Measurements from ENCODE around the gene FBXO2.

Gene FBXO2

GRCh38 chr1:11691302-11691914, 37.2 kb upstream of the FBXO2 start, which contains the start of gene DRAXIN:
DRAXIN (plus strand) TSS chr1:11691710; CDS start chr1:11706259, 14,549 bp downstream.
- no peak for DNase-seq
- TF ChIP-seq POLR2A (IDR thresholded peaks at IDR 0.05; ENCODE audit: low read length) (no peak), GATA1 (IDR thresholded peaks at IDR 0.05; ENCODE audit: low read depth, low read length) (no peak)

DNA sequence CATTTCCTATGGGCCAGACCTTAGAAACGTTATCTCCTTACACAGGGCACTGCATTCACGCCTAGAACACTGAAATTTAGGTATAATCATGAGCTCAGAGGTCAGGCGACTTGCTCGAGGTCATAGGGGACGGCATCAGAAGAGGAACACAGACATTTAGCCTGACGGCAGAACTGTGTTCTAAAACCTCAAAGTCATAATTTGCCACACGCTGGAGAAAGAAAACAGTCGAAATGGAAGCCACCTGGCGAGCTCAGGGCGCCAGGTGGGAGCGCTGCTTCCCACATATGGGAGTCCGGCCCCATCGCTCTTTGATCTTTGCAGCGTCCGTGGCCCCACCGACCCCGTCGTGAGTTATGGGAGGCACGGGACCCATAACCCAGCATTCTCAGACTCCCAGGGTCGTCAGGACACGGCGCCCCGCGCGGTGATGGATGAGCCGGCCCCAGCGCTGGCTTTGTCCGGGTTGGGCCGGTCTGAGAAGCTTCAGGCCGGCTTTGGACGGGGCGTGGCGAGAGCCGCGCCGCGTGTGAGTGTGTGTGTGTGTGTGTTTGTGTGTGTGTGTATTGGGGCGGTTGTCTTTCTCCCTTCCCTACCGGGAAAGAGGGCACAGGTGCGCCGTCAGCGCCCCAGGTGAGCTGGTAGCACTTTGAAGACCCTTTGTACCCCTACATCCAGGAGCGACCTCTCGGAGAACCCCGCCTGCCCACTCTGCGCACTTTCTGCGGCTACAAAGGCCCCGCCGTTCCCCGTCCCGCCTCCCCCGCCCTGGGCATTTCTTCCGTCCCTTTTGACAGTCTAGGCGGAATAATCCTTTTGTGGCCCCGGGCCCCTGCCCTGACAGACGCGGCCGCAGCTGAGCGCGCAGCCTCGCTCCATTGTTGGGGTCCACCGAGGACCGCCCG, 36.4 kb upstream of the FBXO2 start:
- TF ChIP-seq POLR2A (IDR thresholded peaks at IDR 0.05; ENCODE audit: low read length) (no peak), GATA1 (IDR thresholded peaks at IDR 0.05; ENCODE audit: low read depth, low read length) (no peak)
- no peak for DNase-seq

GRCh38 chr1:11688506-11688905, 34.3 kb upstream of the FBXO2 start:
- DNase-seq, result no peak
- TF ChIP-seq GATA1 (IDR thresholded peaks at IDR 0.05; ENCODE audit: low read depth, low read length) (no peak), POLR2A (IDR thresholded peaks at IDR 0.05; ENCODE audit: low read length) (no peak)

GRCh38 chr1:11685210-11685752, 31.1 kb upstream of the FBXO2 start:
- DNase-seq, result no peak
- no peak for TF ChIP-seq POLR2A (IDR thresholded peaks at IDR 0.05; ENCODE audit: low read length)
- TF ChIP-seq GATA1 (IDR thresholded peaks at IDR 0.05; ENCODE audit: low read depth, low read length), result no peak

DNA sequence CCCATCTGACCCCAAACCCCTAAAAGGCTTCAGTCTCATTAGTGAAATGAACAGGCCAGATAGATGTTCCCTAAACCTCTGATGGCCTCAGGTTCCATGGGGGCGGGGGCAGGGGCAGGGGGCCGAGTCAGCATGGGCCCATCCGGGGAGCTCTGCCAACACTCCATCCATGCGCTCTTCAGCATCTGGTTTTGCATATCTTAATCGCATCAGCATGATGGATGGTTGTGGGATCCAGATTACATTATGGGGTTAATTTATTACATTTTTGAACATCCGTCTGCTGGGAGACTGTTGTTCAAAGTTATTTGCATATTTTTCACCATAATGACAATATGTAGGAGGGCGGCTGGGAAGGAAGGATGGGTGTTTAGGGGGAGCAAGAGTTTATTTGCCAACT, 29.8 kb upstream of the FBXO2 start:
- no peak for DNase-seq
- TF ChIP-seq GATA1 (IDR thresholded peaks at IDR 0.05; ENCODE audit: low read depth, low read length) (no peak), POLR2A (IDR thresholded peaks at IDR 0.05; ENCODE audit: low read length) (no peak)

DNA sequence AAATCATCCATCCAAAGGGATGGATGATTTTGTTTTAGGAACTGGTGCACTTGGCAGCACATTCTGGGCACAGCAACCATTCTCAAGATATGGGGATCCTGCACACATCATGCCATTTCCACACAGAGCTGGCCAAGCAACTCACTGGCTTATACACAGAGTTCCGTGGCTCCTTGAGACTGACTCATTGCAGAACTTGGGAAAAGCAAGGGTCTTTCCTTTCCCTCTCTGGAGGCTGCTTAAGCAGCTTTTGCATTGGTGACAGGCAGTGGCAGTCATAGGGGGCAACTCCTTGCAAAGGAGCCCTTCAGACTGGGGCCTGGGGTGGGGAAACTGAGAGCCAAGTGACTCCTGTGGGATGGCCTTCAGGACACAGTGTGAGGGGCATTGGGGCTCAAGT, 28.6 kb upstream of the FBXO2 start:
- DNase-seq, result no peak
- TF ChIP-seq POLR2A (IDR thresholded peaks at IDR 0.05; ENCODE audit: low read length), result no peak
- TF ChIP-seq GATA1 (IDR thresholded peaks at IDR 0.05; ENCODE audit: low read depth, low read length), result no peak

GRCh38 chr1:11682287-11682771, 28.1 kb upstream of the FBXO2 start:
- TF ChIP-seq GATA1 (IDR thresholded peaks at IDR 0.05; ENCODE audit: low read depth, low read length) (no peak), POLR2A (IDR thresholded peaks at IDR 0.05; ENCODE audit: low read length) (no peak)
- no peak for DNase-seq

DNA sequence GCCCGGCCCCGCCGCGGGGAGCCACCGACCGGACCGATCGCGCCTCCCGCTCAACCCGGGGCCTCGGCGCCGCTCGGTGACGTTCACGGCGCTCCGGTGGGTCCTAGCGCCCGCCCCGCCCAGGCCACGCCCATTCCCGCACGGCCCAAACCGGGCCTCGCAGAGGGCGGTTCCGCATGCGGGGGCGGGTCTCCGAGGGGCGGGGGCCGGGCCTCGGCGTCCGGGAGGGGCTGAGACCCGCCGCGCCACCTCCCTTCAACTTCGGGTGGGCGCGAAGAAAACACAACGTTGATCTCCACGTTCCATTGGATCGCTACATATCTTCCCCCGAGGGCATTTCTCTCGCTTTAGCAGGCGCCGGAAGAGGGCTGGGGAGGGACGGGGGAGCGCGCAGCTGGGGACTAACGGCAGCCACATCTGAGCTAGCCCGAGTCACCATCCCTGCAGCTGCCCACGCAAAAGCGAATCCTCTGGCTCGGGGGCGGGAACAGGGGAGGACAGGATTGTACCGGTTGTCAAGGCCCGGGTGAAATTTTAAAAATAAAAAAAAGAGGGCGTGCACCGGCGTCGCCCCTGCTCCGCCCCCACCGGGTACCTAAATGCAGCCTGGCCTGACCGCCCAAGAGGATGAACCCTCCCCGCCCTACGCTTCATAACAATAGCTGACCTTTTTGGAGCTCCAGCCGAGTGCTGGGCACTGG, 27.0 kb upstream of the FBXO2 start, which contains the start of gene MAD2L2:
TSS of gene MAD2L2 (minus strand) at position 78 of the 701 bp plus-strand sequence. CDS start 547 bp downstream, outside the sequence.
- peak; percentile 90 to 93 for DNase-seq
- TF ChIP-seq GATA1 (IDR thresholded peaks at IDR 0.05; ENCODE audit: low read depth, low read length), result no peak
- peak; percentile 61 for TF ChIP-seq POLR2A (IDR thresholded peaks at IDR 0.05; ENCODE audit: low read length)

GRCh38 chr1:11680270-11681070, 26.2 kb upstream of the FBXO2 start:
- DNase-seq, result no peak

GRCh38 chr1:11678442-11678841, 24.2 kb upstream of the FBXO2 start:
- no peak for DNase-seq
- TF ChIP-seq GATA1 (IDR thresholded peaks at IDR 0.05; ENCODE audit: low read depth, low read length) (no peak), POLR2A (IDR thresholded peaks at IDR 0.05; ENCODE audit: low read length) (no peak)

More at GRCh38 chr1:11680270-11681070, 26.2 kb upstream of the FBXO2 start:
- TF ChIP-seq GATA1 (IDR thresholded peaks at IDR 0.05; ENCODE audit: low read depth, low read length) (no peak), POLR2A (IDR thresholded peaks at IDR 0.05; ENCODE audit: low read length) (no peak)

DNA sequence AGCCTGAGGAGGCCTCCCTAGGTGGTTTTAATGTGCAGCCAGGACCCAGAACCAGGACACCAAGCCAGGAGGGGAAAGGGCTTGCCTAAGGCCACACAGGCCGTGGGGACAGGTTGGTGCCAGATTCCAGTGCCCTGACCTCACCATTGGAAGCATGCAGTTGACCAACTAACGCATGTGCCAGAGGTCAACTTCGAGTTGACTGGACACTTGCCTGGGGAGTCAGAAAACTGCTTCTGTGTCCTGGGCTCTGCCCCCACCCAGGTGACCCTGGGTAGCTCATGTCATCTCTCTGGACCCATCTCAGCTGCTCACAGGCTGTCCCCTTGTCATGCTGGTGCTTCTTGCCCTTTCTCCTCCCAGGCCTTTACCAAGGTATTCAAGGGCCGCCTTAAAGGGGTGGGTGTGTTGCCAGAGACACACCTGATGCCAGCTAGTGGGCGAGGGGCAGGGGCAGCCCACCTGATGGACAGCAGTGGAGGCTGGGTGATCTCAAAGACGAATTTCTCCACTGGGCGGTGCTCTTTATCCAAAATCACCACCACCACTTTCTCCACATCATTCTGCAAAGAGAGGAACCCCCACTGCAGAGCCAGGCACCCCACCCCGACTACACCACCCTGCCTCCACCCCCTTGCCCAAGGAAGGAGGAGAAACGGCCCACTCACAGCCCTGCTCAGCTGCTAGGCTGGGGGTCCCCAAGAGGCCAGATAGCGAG, 22.3 kb upstream of the FBXO2 start:
- TF ChIP-seq POLR2A (IDR thresholded peaks at IDR 0.05; ENCODE audit: low read length), result no peak
- TF ChIP-seq GATA1 (IDR thresholded peaks at IDR 0.05; ENCODE audit: low read depth, low read length), result no peak
- DNase-seq, result no peak

DNA sequence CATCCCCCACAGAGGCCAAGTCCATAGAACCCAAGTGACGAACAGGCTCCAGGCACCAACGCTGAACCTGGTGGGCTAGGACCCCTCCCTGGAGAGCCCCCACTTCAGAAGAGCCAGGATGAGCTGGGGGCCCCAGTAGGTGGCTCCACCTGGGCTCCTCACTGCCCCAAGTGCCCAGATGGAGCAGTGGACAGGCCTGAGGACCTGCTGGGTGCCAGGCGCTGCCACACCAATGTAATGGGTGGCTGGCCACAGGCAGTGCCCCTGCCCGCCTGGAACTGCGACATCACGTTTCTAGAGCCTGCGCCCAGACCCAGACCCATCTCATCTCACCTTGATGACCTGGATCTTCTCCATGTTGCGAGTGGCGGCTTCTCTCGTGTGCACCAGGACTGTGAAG, 21.1 kb upstream of the FBXO2 start:
- no peak for TF ChIP-seq POLR2A (IDR thresholded peaks at IDR 0.05; ENCODE audit: low read length)
- TF ChIP-seq GATA1 (IDR thresholded peaks at IDR 0.05; ENCODE audit: low read depth, low read length), result no peak
- DNase-seq, result no peak

Data from erythroblast (primary cell).